DMS153 treated with DMSO at 0.1 percent for 48 hours (cell line): ENCODE data around the gene OPTC.
"Not testable (repeated sequence)": the region's sequence is repeated elsewhere in the genome, so short reads cannot be mapped to it uniquely, and the experiment has no call there.

Experiments used
- DNase-seq: peaks from one replicate; lab custom pipeline; 2025; ENCODE audit not compliant: unreplicated experiment; lab: John Stamatoyannopoulos, UW

Gene OPTC

GRCh38 chr1:203493901-203494300 lies at the start of gene OPTC:
Gene OPTC (plus strand): TSS chr1:203494153. CDS start chr1:203496006, 1,853 bp downstream.
- no peak for DNase-seq

- DNase-seq: no peak
Measured at GRCh38 chr1:203444171-203444576, 49.8 kb upstream of the OPTC start.

GRCh38 chr1:203447151-203447550 lies 46.8 kb upstream of the OPTC start:
- no peak for DNase-seq

GRCh38 chr1:203447598-203447997 lies 46.4 kb upstream of the OPTC start:
- DNase-seq: not testable (repeated sequence)

GRCh38 chr1:203448521-203449061 lies 45.4 kb upstream of the OPTC start:
- DNase-seq: no peak

GRCh38 chr1:203450001-203450400 lies 44.0 kb upstream of the OPTC start:
- DNase-seq: no peak

GRCh38 chr1:203450479-203451149 lies 43.3 kb upstream of the OPTC start:
- no peak for DNase-seq

- DNase-seq: no peak
Measured at GRCh38 chr1:203451836-203452784, 41.8 kb upstream of the OPTC start.

GRCh38 chr1:203453016-203453415 lies 40.9 kb upstream of the OPTC start:
- DNase-seq: peak; percentile 29

- DNase-seq: no peak
Measured at GRCh38 chr1:203453616-203454015, 40.3 kb upstream of the OPTC start.

GRCh38 chr1:203454986-203455471 lies 38.9 kb upstream of the OPTC start:
- DNase-seq: no peak

- DNase-seq: no peak
Measured at GRCh38 chr1:203455706-203456105, 38.2 kb upstream of the OPTC start.

- no peak for DNase-seq
Measured at GRCh38 chr1:203456577-203456976, 37.4 kb upstream of the OPTC start.

GRCh38 chr1:203458078-203458477 lies 35.9 kb upstream of the OPTC start:
- DNase-seq: no peak

- no peak for DNase-seq
Measured at GRCh38 chr1:203459671-203460201, 34.2 kb upstream of the OPTC start.

- DNase-seq: no peak
Measured at GRCh38 chr1:203461717-203462116, 32.2 kb upstream of the OPTC start.

GRCh38 chr1:203462143-203462542 lies 31.8 kb upstream of the OPTC start:
- DNase-seq: no peak

- no peak for DNase-seq
Measured at GRCh38 chr1:203462878-203463277, 31.1 kb upstream of the OPTC start.

- no peak for DNase-seq
Measured at GRCh38 chr1:203463469-203464062, 30.4 kb upstream of the OPTC start.

GRCh38 chr1:203464226-203464625 lies 29.7 kb upstream of the OPTC start:
- DNase-seq: no peak

- no peak for DNase-seq
Measured at GRCh38 chr1:203464743-203465142, 29.2 kb upstream of the OPTC start.
